Neural crest cell (in vitro differentiated cells): ENCODE results near the gene COIL. TPM values are rescaled to one million over a fixed set of nuclear protein-coding genes. Genes with fewer than 3 reads are reported as not detected.

Source experiments
- DNase-seq: peaks from one replicate; pipeline ENCODE4 v3.0.0; 2021; ENCODE audit warnings: low read depth, mixed read lengths, low spot score
- H3K27ac Mint-ChIP-seq: one replicate; pipeline ENCODE4 v1.8.0; 2021; ENCODE audit warnings: mild to moderate bottlenecking, mixed read lengths; ENCODE audit not compliant: unreplicated experiment
- H3K27me3 Mint-ChIP-seq: 2 replicates; pipeline ENCODE4 v1.8.0; 2021; ENCODE audit warnings: low read depth, mild to moderate bottlenecking, mixed read lengths
- H3K36me3 Mint-ChIP-seq: 2 replicates; pipeline ENCODE4 v1.8.0; 2021; ENCODE audit warnings: low read depth, mild to moderate bottlenecking, mixed read lengths
- H3K4me1 Mint-ChIP-seq: 2 replicates; pipeline ENCODE4 v1.8.0; 2021; ENCODE audit warnings: mixed read lengths
- H3K4me3 Mint-ChIP-seq: one replicate; pipeline ENCODE4 v1.8.0; 2021; ENCODE audit warnings: mild to moderate bottlenecking, mixed read lengths
- H3K9me3 Mint-ChIP-seq: 2 replicates; pipeline ENCODE4 v1.8.0; 2021; ENCODE audit warnings: mixed read lengths
- total RNA-seq: library from RNA; stranded (reverse); gene quantifications from 2 replicates; pipeline ENCODE4 v1.2.1, GENCODE V29; 2021
- TF ChIP-seq, protein P1 (sequence below): fragments of 200-600 bp; sonication (generic); conservative IDR thresholded peaks from 2 replicates; pipeline ENCODE4 v1.5.0; 2021; ENCODE audit warnings: antibody characterized with exemption, mild to moderate bottlenecking

The COIL gene
- total RNA-seq, 1 donor from 2014 or later, result 24.1 TPM

DNA sequence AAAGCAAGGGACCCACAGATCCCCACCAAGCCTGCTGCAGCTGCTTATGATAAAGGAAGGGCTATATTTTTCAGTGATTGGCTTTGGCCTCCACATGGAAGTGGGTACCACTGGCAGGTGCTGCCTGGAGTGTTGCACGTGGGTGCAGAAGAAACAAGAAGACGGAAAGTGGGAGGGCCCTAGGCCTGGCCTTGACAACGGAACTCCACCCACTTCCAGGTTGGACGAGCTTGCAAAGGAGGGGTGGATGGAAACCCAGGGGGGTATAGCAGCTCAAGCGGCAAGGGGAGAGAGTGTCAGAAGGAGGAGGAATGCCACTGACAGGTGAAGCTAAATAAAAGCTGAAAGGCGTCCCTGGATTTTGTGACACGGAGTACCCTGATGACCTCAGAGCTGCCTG lies 67.3 kb downstream of the COIL start:
- DNase-seq, result no peak
- Mint-ChIP-seq H3K9me3 (peaks cover 4% of the 10 kb centered on the region), H3K4me3 (no peak overlapping the region), H3K27me3 (no peaks in the 10 kb centered on the region), H3K4me1 (no peaks in the 10 kb centered on the region), H3K36me3 (peaks cover 23% of the 10 kb centered on the region), H3K27ac (no peak overlapping the region)
- TF ChIP-seq, protein P1, sequence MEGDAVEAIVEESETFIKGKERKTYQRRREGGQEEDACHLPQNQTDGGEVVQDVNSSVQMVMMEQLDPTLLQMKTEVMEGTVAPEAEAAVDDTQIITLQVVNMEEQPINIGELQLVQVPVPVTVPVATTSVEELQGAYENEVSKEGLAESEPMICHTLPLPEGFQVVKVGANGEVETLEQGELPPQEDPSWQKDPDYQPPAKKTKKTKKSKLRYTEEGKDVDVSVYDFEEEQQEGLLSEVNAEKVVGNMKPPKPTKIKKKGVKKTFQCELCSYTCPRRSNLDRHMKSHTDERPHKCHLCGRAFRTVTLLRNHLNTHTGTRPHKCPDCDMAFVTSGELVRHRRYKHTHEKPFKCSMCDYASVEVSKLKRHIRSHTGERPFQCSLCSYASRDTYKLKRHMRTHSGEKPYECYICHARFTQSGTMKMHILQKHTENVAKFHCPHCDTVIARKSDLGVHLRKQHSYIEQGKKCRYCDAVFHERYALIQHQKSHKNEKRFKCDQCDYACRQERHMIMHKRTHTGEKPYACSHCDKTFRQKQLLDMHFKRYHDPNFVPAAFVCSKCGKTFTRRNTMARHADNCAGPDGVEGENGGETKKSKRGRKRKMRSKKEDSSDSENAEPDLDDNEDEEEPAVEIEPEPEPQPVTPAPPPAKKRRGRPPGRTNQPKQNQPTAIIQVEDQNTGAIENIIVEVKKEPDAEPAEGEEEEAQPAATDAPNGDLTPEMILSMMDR, result no peak

DNA sequence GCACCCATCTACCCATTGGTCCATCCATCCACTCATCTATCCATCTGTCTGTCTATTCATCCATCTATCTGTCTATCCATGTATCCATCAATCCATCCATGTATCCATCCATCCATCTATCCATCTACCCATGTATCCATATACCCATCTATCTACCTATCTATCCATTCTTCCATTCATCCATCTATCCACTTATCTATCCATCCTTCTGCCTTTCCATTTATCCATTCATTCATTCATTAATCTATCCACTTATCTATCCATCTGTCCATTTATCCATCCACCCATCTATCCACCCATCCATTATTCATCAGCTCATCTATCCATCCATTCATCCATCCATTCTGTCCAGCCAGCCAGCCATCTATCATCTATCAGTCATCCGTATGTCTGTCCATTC lies 68.5 kb downstream of the COIL start:
- H3K4me1 Mint-ChIP-seq, result no peaks in the 10 kb centered on the region
- no peak overlapping the region for H3K27ac Mint-ChIP-seq
- no peaks in the 10 kb centered on the region for H3K27me3 Mint-ChIP-seq
- H3K36me3 Mint-ChIP-seq, result peaks cover 33% of the 10 kb centered on the region
- TF ChIP-seq, protein P1, result no peak
- no peak overlapping the region for H3K4me3 Mint-ChIP-seq
- no peak for DNase-seq
- peaks cover 7% of the 10 kb centered on the region for H3K9me3 Mint-ChIP-seq

DNA sequence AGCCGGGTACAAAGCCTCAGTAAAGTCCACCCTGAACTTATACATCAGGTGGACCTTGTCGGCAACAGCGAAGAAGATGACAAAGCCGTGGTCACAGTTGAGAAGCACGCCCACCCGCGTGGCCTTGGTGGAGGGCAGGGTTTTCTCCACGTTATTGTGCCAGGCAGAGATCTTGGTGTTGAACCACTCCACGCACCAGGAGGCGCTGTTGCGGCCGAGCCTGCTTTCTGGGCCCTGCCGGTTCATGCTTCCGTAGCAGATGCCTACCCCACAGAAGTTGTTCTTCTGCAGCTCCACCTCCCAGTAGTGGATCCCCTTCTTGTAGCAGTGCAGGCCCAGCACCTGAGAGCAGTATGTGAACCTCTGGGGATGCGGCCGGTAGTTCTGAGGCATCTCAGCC lies 69.1 kb downstream of the COIL start:
- H3K36me3 Mint-ChIP-seq, result peaks cover 37% of the 10 kb centered on the region
- TF ChIP-seq, protein P1, result peak; percentile 27
- H3K4me3 Mint-ChIP-seq, result no peak overlapping the region
- no peak for DNase-seq
- no peaks in the 10 kb centered on the region for H3K4me1 Mint-ChIP-seq
- H3K9me3 Mint-ChIP-seq, result peaks cover 10% of the 10 kb centered on the region
- H3K27ac Mint-ChIP-seq, result no peak overlapping the region
- H3K27me3 Mint-ChIP-seq, result no peaks in the 10 kb centered on the region

DNA sequence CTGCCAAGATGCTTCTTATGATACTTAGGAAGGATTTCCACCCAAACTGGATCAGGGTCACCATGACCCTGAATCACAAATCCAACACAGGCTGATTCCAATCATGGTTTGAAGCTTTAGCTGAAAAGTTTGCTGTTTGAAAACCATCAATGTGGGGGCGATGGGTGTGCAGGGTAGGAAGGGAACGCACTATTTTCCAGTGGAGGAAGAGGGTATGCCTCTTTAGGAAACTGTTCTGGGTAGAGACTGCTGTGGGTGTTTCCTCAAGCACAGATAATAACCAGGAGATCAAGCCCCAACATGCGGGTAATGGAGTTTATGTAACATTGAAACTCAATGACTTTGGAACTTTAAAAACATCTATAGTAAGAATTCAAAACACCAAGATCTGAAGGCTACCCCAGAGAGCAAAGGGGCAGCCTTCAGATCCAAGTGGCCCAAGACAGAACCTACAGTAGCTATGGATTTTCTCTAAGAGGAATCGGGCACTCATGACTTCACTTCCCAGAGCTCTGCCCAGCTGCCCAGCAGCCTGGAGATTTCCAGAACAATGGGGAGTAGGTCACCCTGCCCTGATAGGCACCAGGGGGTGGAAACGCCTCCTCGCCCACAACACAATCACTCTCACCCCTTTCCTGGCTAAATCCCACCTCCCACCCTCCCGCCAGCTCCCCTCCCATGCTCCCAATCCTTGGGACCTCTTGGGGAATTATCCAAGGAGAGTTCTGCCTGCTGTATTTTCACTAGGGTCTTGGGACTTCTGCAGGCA lies 69.8 kb downstream of the COIL start:
- Mint-ChIP-seq H3K27ac (no peak overlapping the region), H3K9me3 (peaks cover 13% of the 10 kb centered on the region), H3K36me3 (peaks cover 43% of the 10 kb centered on the region), H3K4me1 (no peaks in the 10 kb centered on the region), H3K4me3 (no peak overlapping the region), H3K27me3 (no peaks in the 10 kb centered on the region)
- DNase-seq, result no peak
- TF ChIP-seq, protein P1, result no peak

DNA sequence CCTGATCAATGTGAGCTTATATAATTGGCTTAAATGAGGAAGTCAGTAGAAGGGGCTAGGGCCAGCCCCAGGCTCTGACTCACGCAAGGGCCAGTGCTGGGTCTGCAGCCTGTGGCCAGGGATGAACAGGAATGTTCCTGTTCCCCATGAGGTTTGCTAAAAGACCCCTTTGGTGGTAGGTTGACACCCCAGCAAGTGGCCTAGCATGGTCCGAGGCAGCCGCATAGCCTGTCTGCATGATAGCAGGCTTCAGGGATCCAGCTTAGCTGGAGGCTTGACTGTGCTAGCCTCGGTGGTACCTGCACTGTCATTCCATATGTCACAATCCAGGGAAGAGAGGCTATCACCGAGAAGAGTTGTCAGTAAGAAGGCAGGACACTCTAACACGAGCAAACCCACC lies 70.5 kb downstream of the COIL start:
- Mint-ChIP-seq H3K4me3 (no peak overlapping the region), H3K9me3 (peaks cover 13% of the 10 kb centered on the region), H3K27ac (no peak overlapping the region), H3K36me3 (peaks cover 43% of the 10 kb centered on the region), H3K27me3 (no peaks in the 10 kb centered on the region), H3K4me1 (peaks cover 2% of the 10 kb centered on the region)
- no peak for DNase-seq
- TF ChIP-seq, protein P1, result no peak

Other genes starting within 250 kb of the COIL start
- 2.3 and 2.4 TPM in 2 replicates for gene C17orf67, start 127.1 kb downstream of the COIL start, total RNA-seq
- 4.7 and 5.4 TPM in 2 replicates for gene DGKE, start 126.9 kb downstream of the COIL start, total RNA-seq
- gene TRIM25, start 47.0 kb downstream of the COIL start, total RNA-seq, result 25.6 and 28.7 TPM in 2 replicates
- gene SCPEP1, start 17.1 kb upstream of the COIL start, total RNA-seq, result 24.6 and 26.9 TPM in 2 replicates
- gene AKAP1, start 124.2 kb upstream of the COIL start, total RNA-seq, result 21.5 and 23.4 TPM in 2 replicates